Measurements from ENCODE around the gene ABHD17A. TPM values are rescaled to one million over a fixed set of nuclear protein-coding genes. Genes with fewer than 3 reads are reported as not detected.

The ABHD17A gene
- total and polyA plus RNA-seq, 9 of the 15 experiments (the other 6 are each of a cell fraction or from before 2014, with no cell fraction given): 0.04 to 135 (median 21.8) TPM; not detected in 1

DNA sequence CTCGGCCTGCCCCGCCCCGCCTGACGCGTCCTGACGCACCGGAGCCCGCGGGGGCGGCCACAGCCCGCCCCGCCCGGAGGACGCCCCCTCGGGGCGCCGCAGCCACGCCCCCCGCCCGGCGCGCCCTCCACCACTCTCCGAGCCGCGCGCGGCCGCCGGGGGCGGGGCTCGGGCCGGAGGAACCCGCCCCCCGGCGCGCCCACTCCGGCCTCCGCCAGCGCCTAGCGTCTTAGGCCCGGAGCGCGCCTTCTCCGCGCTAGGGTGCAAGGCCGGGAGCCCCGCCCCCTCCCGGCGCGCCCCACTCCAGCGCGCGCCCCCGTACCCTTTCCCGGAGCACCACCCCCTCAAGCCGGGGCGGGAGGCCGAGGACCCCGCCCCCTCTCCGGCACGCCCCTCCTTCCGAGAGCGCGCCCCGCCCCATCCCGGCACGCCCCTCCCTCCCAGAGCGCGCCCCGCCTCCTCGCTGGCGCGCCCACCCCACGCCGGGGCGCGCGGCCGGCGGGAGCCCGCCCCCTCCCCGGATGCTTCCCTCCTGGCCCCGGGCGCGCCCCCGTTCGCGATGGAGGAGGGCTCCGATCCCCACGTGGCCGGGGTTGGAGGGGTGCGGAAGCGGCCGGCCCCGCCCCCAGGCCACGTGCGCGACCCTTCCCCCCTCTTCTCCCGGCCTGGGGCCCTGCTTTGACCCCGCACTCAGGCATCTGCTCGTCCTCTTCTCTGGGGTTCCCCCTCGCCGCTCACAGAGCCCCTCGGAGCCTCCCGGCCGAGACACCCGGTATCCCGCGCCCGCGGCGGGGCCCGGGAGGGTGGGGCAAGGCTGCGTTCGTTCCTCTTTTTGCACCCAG lies 21.4 kb downstream of the ABHD17A start (continued):
- TF ChIP-seq BRF1 (IDR thresholded peaks at IDR 0.05; ENCODE audit: borderline replicate concordance, extremely low read depth, insufficient read length) (no peak), ZNF507 (tag; conservative IDR thresholded peaks at IDR 0.05) (no peak), KLF16 (IDR thresholded peaks at IDR 0.05) (0 out of 2 replicates have a peak, but pooled peaks have one; percentile 21), ZBTB17 (CRISPR knock-in tag; IDR thresholded peaks at IDR 0.05) (no peak), RBM22 (IDR thresholded peaks at IDR 0.05; ENCODE audit: low read depth, low read length, poor library complexity, severe bottlenecking) (no peak), PURB (CRISPR knock-in tag; IDR thresholded peaks at IDR 0.05; ENCODE audit: low read depth) (no peak), FOXK2 (conservative IDR thresholded peaks at IDR 0.05 in 1 of 2, IDR thresholded peaks at IDR 0.05 in 1 of 2; ENCODE audit: low read depth in 2 of 2) (0 out of 4 replicates have a peak, but pooled peaks of 1 of the 2 experiments have one; percentile 45), RUNX1 (IDR thresholded peaks at IDR 0.05; ENCODE audit: low read depth) (no peak), TAF15 (IDR thresholded peaks at IDR 0.05; ENCODE audit: low read depth, low read length) (no peak), JUND (IDR thresholded peaks at IDR 0.05; ENCODE audit: borderline replicate concordance, low read depth, low read length) (peak; percentile 25; the same call in 1 of the 2 replicates), JUND (tag; IDR thresholded peaks at IDR 0.05; ENCODE audit: borderline replicate concordance, low read depth, low read length) (peak; percentile 6; the same call in 1 of the 3 replicates), ZNF143 (CRISPR knock-in tag; IDR thresholded peaks at IDR 0.05) (no peak), SETDB1 (IDR thresholded peaks at IDR 0.05; ENCODE audit: low read length) (no peak), RBM34 (IDR thresholded peaks at IDR 0.05; ENCODE audit: borderline replicate concordance, insufficient read depth, low read length) (no peak), CAMTA2 (CRISPR knock-in tag; conservative IDR thresholded peaks at IDR 0.05) (no peak), SMAD1 (IDR thresholded peaks at IDR 0.05; ENCODE audit: low read depth, low read length, partially characterized antibody) (no peak), GATA2 (CRISPR knock-in tag; IDR thresholded peaks at IDR 0.05) (no peak), SNIP1 (IDR thresholded peaks at IDR 0.05; ENCODE audit: low read depth) (no peak), TEAD2 (tag; IDR thresholded peaks at IDR 0.05) (no peak), ZNF431 (CRISPR knock-in tag; IDR thresholded peaks at IDR 0.05) (0 out of 2 replicates have a peak, but pooled peaks have one; percentile 35), GABPB2 (CRISPR knock-in tag; conservative IDR thresholded peaks at IDR 0.05) (no peak)
- TF ChIP-seq, protein P1, sequence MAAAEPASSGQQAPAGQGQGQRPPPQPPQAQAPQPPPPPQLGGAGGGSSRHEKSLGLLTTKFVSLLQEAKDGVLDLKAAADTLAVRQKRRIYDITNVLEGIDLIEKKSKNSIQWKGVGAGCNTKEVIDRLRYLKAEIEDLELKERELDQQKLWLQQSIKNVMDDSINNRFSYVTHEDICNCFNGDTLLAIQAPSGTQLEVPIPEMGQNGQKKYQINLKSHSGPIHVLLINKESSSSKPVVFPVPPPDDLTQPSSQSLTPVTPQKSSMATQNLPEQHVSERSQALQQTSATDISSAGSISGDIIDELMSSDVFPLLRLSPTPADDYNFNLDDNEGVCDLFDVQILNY (CRISPR knock-in tag; IDR thresholded peaks at IDR 0.05): no peak
- TF ChIP-seq, protein P2, sequence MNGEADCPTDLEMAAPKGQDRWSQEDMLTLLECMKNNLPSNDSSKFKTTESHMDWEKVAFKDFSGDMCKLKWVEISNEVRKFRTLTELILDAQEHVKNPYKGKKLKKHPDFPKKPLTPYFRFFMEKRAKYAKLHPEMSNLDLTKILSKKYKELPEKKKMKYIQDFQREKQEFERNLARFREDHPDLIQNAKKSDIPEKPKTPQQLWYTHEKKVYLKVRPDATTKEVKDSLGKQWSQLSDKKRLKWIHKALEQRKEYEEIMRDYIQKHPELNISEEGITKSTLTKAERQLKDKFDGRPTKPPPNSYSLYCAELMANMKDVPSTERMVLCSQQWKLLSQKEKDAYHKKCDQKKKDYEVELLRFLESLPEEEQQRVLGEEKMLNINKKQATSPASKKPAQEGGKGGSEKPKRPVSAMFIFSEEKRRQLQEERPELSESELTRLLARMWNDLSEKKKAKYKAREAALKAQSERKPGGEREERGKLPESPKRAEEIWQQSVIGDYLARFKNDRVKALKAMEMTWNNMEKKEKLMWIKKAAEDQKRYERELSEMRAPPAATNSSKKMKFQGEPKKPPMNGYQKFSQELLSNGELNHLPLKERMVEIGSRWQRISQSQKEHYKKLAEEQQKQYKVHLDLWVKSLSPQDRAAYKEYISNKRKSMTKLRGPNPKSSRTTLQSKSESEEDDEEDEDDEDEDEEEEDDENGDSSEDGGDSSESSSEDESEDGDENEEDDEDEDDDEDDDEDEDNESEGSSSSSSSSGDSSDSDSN (IDR thresholded peaks at IDR 0.05; ENCODE audit: borderline replicate concordance in 1 of 2, low read depth in 2 of 2, low read length in 2 of 2): 0 out of 4 replicates have a peak, but pooled peaks of 1 of the 2 experiments have one; percentile 8
- TF ChIP-seq, protein P3, sequence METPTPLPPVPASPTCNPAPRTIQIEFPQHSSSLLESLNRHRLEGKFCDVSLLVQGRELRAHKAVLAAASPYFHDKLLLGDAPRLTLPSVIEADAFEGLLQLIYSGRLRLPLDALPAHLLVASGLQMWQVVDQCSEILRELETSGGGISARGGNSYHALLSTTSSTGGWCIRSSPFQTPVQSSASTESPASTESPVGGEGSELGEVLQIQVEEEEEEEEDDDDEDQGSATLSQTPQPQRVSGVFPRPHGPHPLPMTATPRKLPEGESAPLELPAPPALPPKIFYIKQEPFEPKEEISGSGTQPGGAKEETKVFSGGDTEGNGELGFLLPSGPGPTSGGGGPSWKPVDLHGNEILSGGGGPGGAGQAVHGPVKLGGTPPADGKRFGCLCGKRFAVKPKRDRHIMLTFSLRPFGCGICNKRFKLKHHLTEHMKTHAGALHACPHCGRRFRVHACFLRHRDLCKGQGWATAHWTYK (CRISPR knock-in tag; IDR thresholded peaks at IDR 0.05): no peak

Measured in K562 (cell line).